ENCODE measurements around the gene ZNF19.

- TF ChIP-seq CTCF (IDR thresholded peaks at IDR 0.05; ENCODE audit: low read length) (no peak), EZH2 (optimal IDR thresholded peaks at IDR 0.05; ENCODE audit: low read depth, low read length) (no peak), EZH2phosphoT487 (IDR thresholded peaks at IDR 0.05; ENCODE audit: low read length) (no peak)
These were observed 16.2 kb downstream of the ZNF19 start for GRCh38 chr16:71472931-71473330.
